Activated CD8-positive, alpha-beta memory T cell treated with anti-CD3 and anti-CD28 coated beads for 36 hours (primary cell): ENCODE measurements around the gene IL13. TPM values are rescaled to one million over a fixed set of nuclear protein-coding genes. Genes with fewer than 3 reads are reported as not detected.

ENCODE experiments used
- total RNA-seq, 2 experiments: library from RNA; stranded (reverse); gene quantifications; one replicate each; pipeline ENCODE4 v1.2.3, GENCODE V29; 2021

IL13 gene
- total RNA-seq, 2 experiments from 2014 or later: 17.8 to 21.0 TPM

Other genes with a start within 250 kb of the IL13 start
- 10 to 100 TPM; 86.7 to 87.5 TPM for gene IRF1, start 167.4 kb upstream of the IL13 start, total RNA-seq
- 10 to 100 TPM; 17.6 to 18.7 TPM for gene IL5, start 114.7 kb upstream of the IL13 start, total RNA-seq
- 10 to 100 TPM; 41.5 to 43.3 TPM for gene RAD50, start 101.2 kb upstream of the IL13 start, total RNA-seq
- gene IL4, start 15.8 kb downstream of the IL13 start, total RNA-seq: 1 to 10 TPM; 2.0 to 2.5 TPM
- gene KIF3A, start 79.4 kb downstream of the IL13 start, total RNA-seq: 10 to 100 TPM; 16.1 to 16.9 TPM
- gene CCNI2, start 89.3 kb downstream of the IL13 start, total RNA-seq: 10 to 100 TPM in 1 of 2 experiments, 1 to 10 TPM in 1; 9.3 to 10.2 TPM
- gene SEPTIN8, start 119.1 kb downstream of the IL13 start, total RNA-seq: 10 to 100 TPM; 32.5 TPM
- gene SOWAHA, start 155.1 kb downstream of the IL13 start, total RNA-seq: under 1 TPM; 0.06 TPM
- gene SHROOM1, start 172.5 kb downstream of the IL13 start, total RNA-seq: 1 to 10 TPM; 1.6 to 1.9 TPM
- under 1 TPM; 0.23 to 0.27 TPM for gene GDF9, start 208.3 kb downstream of the IL13 start, total RNA-seq
- gene UQCRQ, start 208.5 kb downstream of the IL13 start, total RNA-seq: 100 to 1,000 TPM; 621 to 661 TPM
- gene LEAP2, start 215.5 kb downstream of the IL13 start, total RNA-seq: 1 to 10 TPM; 3.5 to 3.9 TPM